ENCODE results near the gene TEP1. TPM values are rescaled to one million over a fixed set of nuclear protein-coding genes. Genes with fewer than 3 reads are reported as not detected.

Gene TEP1
- total RNA-seq, 2 experiments from 2014 or later = 14.3 to 17.4 TPM

DNA sequence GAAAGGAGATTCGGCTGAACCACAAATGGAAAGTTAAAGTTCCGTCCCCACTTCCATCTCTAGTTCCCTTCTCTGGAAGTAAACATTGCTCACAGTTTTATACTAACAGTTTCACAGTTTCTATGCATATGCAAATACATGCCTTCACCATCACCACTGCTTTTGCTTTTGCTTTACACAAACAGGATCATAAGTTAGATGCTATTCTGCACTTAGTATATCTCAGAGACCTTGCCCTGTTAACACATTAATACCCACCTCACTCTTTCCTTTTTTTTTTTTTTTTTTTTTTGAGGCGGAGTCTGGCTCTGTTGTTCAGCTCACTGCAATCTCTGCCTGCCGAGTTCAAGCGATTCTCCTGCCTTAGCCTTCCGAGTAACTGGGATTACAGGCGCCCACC, 890 bp downstream of the TEP1 start:
- H3K4me1 Mint-ChIP-seq (ENCODE audit: low read depth) = peaks cover 49% of the 10 kb centered on the region

DNA sequence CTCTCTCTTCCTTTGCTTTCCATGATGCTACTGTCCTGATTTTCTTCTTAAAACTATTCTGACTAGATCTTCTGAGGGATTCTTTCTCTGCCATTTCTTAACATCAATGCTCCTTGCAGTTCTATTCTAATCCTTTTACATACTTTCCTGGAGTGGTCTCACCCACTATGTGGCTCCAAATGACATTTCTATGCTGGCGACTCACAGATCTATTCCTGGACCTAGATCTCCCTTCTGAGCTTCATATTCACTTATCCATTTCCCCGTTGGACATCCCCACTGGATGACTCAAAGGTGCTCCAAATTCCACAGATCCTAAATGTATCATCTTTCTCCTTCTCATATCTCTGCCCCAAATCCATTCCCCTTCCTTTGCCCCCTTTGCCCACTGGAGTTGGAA, 4.1 kb downstream of the TEP1 start:
- TF ChIP-seq, protein P1, sequence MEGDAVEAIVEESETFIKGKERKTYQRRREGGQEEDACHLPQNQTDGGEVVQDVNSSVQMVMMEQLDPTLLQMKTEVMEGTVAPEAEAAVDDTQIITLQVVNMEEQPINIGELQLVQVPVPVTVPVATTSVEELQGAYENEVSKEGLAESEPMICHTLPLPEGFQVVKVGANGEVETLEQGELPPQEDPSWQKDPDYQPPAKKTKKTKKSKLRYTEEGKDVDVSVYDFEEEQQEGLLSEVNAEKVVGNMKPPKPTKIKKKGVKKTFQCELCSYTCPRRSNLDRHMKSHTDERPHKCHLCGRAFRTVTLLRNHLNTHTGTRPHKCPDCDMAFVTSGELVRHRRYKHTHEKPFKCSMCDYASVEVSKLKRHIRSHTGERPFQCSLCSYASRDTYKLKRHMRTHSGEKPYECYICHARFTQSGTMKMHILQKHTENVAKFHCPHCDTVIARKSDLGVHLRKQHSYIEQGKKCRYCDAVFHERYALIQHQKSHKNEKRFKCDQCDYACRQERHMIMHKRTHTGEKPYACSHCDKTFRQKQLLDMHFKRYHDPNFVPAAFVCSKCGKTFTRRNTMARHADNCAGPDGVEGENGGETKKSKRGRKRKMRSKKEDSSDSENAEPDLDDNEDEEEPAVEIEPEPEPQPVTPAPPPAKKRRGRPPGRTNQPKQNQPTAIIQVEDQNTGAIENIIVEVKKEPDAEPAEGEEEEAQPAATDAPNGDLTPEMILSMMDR (IDR thresholded peaks at IDR 0.05) = no peak
- peaks cover 10% of the 10 kb centered on the region for H3K4me1 ChIP-seq (ENCODE audit: insufficient read depth, low read length)
- H3K27me3 ChIP-seq (ENCODE audit: control insufficient read depth in 1 of 2, insufficient read depth in 2 of 2, low read length in 2 of 2) = no peaks in the 10 kb centered on the region
- Mint-ChIP-seq H3K9me3 (no peaks in the 10 kb centered on the region), H3K27ac (peak overlapping the region; percentile 0), H3K4me1 (ENCODE audit: low read depth) (peaks cover 52% of the 10 kb centered on the region), H3K4me3 (peak overlapping the region; percentile 0), H3K36me3 (ENCODE audit: low read depth) (peaks cover 53% of the 10 kb centered on the region), H3K27me3 (no peaks in the 10 kb centered on the region)
- no peak overlapping the region for H3K4me3 ChIP-seq (ENCODE audit: low read length)
- no peak for DNase-seq
- intact Hi-C loops (cut with DNase I, micrococcal nuclease) = no loop called here
- no peaks in the 10 kb centered on the region for H3K9me3 ChIP-seq (ENCODE audit: control insufficient read depth in 1 of 2, insufficient read depth in 1 of 2, low read length in 2 of 2)
- no peak overlapping the region for H3K27ac ChIP-seq (ENCODE audit: low read depth in 1 of 2, low read length in 2 of 2)
- no peak for ATAC-seq (ENCODE audit: poor library complexity)
- ChIA-PET CTCF (no interaction called here), POLR2A (no interaction called here)
- peaks cover 41% of the 10 kb centered on the region for H3K36me3 ChIP-seq (ENCODE audit: insufficient read depth, low read length)

More for the DNA sequence above, 890 bp downstream of the TEP1 start:
- DNase-seq (peak in 3 of 14 experiments; percentile 54 to 62 (median 56)), ATAC-seq (ENCODE audit: poor library complexity) (peak; percentile 60)
- ChIA-PET CTCF (interaction anchor here (1.0 to 2.2 kb wide), 3 partner anchors 11 to 198 kb away, joined by 3 to 8 read pairs (median 3); no protein-coding TSS in a partner anchor), POLR2A (interaction anchor here (0.8 to 3.9 kb wide), 5 partner anchors 49 to 271 kb away, joined by 3 to 28 read pairs (median 6); partner anchors contain the start of genes PARP2 and PIP4P1)
- peaks cover 19% of the 10 kb centered on the region for H3K4me1 ChIP-seq (ENCODE audit: insufficient read depth, low read length)
- no peaks in the 10 kb centered on the region for H3K9me3 Mint-ChIP-seq
- intact Hi-C loops (cut with DNase I, micrococcal nuclease) = loop anchor here (2.0 to 5.0 kb wide), 7 partner anchors 42 to 275 kb away; partner anchors contain the start of genes APEX1 (in 2 of the 2), ANG (in 1 of the 2), OSGEP (in 1 of the 2) and PARP2 (in 1 of the 2)
- peak overlapping the region; percentile 80 to 90 for H3K27ac ChIP-seq (ENCODE audit: low read depth in 1 of 2, low read length in 2 of 2)
- no peaks in the 10 kb centered on the region for H3K27me3 ChIP-seq (ENCODE audit: control insufficient read depth in 1 of 2, insufficient read depth in 2 of 2, low read length in 2 of 2)
- H3K36me3 Mint-ChIP-seq (ENCODE audit: low read depth) = peaks cover 23% of the 10 kb centered on the region
- H3K27ac Mint-ChIP-seq = peak overlapping the region; percentile 80
- H3K9me3 ChIP-seq (ENCODE audit: control insufficient read depth in 1 of 2, insufficient read depth in 1 of 2, low read length in 2 of 2) = no peaks in the 10 kb centered on the region
- H3K36me3 ChIP-seq (ENCODE audit: insufficient read depth, low read length) = peaks cover 11% of the 10 kb centered on the region
- H3K27me3 Mint-ChIP-seq = no peaks in the 10 kb centered on the region
- H3K4me3 Mint-ChIP-seq = peak overlapping the region; percentile 98
- peak overlapping the region; percentile 96 for H3K4me3 ChIP-seq (ENCODE audit: low read length)
- TF ChIP-seq, protein P1 (IDR thresholded peaks at IDR 0.05) = no peak

DNA sequence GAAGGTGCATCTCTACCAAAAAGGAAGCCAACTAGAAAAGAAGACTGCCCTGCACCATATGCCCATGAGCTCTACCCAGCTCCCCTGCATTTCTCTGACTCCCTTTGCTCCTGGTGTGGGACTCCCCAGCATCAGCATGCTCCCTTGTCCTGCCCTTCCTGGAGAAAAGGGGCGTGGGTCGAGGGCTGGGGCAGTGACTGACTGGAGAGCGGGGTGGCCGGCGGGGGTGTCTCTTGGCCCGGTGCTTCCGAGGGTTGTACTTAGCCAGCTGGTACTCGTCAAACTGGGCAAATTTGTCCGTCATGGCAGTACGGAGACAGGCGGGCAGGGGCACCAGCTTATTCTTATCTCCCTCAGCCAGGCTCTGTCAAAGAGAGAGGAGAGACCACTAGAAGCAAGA, 9.8 kb downstream of the TEP1 start:
- intact Hi-C loops (cut with DNase I, micrococcal nuclease) = no loop called here
- peaks cover 91% of the 10 kb centered on the region for H3K36me3 Mint-ChIP-seq (ENCODE audit: low read depth)
- no peaks in the 10 kb centered on the region for H3K4me1 ChIP-seq (ENCODE audit: insufficient read depth, low read length)
- H3K4me3 ChIP-seq (ENCODE audit: low read length) = no peak overlapping the region
- ATAC-seq (ENCODE audit: poor library complexity) (no peak), DNase-seq (no peak)
- H3K27me3 ChIP-seq (ENCODE audit: control insufficient read depth in 1 of 2, insufficient read depth in 2 of 2, low read length in 2 of 2) = no peaks in the 10 kb centered on the region
- H3K36me3 ChIP-seq (ENCODE audit: insufficient read depth, low read length) = peaks cover 75% of the 10 kb centered on the region
- H3K9me3 ChIP-seq (ENCODE audit: control insufficient read depth in 1 of 2, insufficient read depth in 1 of 2, low read length in 2 of 2) = no peaks in the 10 kb centered on the region
- no peak overlapping the region for H3K4me3 Mint-ChIP-seq
- ChIA-PET CTCF (no interaction called here), POLR2A (no interaction called here)
- no peaks in the 10 kb centered on the region for H3K9me3 Mint-ChIP-seq
- H3K4me1 Mint-ChIP-seq (ENCODE audit: low read depth) = peaks cover 23% of the 10 kb centered on the region
- no peaks in the 10 kb centered on the region for H3K27me3 Mint-ChIP-seq
- TF ChIP-seq, protein P1 (IDR thresholded peaks at IDR 0.05) = no peak
- no peak overlapping the region for H3K27ac ChIP-seq (ENCODE audit: low read depth in 1 of 2, low read length in 2 of 2)
- H3K27ac Mint-ChIP-seq = no peak overlapping the region

All from CD4-positive, alpha-beta T cell (primary cell).